Measurements from ENCODE around the gene OTOG. TPM values are rescaled to one million over a fixed set of nuclear protein-coding genes. Genes with fewer than 3 reads are reported as not detected.

OTOG gene
- total RNA-seq, 1 experiment from 2014 or later: not detected

- no peak for DNase-seq (ENCODE audit: low read depth)
Observed at GRCh38 chr11:17559341-17560087, 12.5 kb downstream of the OTOG start.

GRCh38 chr11:17560281-17561110 lies 13.4 kb downstream of the OTOG start:
- DNase-seq (ENCODE audit: low read depth): no peak

GRCh38 chr11:17561111-17561415 lies 14.0 kb downstream of the OTOG start:
- DNase-seq (ENCODE audit: low read depth): no peak

- no peak for DNase-seq (ENCODE audit: low read depth)
Observed at GRCh38 chr11:17561526-17561925, 14.5 kb downstream of the OTOG start.

- peak; percentile 30 for DNase-seq (ENCODE audit: low read depth)
Observed at GRCh38 chr11:17563231-17563646, 16.2 kb downstream of the OTOG start.

- no peak for DNase-seq (ENCODE audit: low read depth)
Observed at GRCh38 chr11:17563961-17564686, 17.1 kb downstream of the OTOG start.

- peak; percentile 12 for DNase-seq (ENCODE audit: low read depth)
Observed at GRCh38 chr11:17564687-17565042, 17.6 kb downstream of the OTOG start.

GRCh38 chr11:17568944-17569343 lies 21.9 kb downstream of the OTOG start:
- DNase-seq (ENCODE audit: low read depth): no peak

GRCh38 chr11:17570034-17570433 lies 23.0 kb downstream of the OTOG start:
- DNase-seq (ENCODE audit: low read depth): no peak

GRCh38 chr11:17571431-17572358 lies 24.6 kb downstream of the OTOG start:
- DNase-seq (ENCODE audit: low read depth): no peak

- no peak for DNase-seq (ENCODE audit: low read depth)
Observed at GRCh38 chr11:17572359-17572690, 25.3 kb downstream of the OTOG start.

GRCh38 chr11:17572791-17573460 lies 25.9 kb downstream of the OTOG start:
- no peak for DNase-seq (ENCODE audit: low read depth)

GRCh38 chr11:17573526-17573925 lies 26.5 kb downstream of the OTOG start:
- DNase-seq (ENCODE audit: low read depth): no peak

- DNase-seq (ENCODE audit: low read depth): no peak
Observed at GRCh38 chr11:17574141-17575091, 27.4 kb downstream of the OTOG start.

- no peak for DNase-seq (ENCODE audit: low read depth)
Observed at GRCh38 chr11:17575431-17576425, 28.7 kb downstream of the OTOG start.

GRCh38 chr11:17578296-17578695 lies 31.2 kb downstream of the OTOG start:
- no peak for DNase-seq (ENCODE audit: low read depth)

GRCh38 chr11:17578958-17579357 lies 31.9 kb downstream of the OTOG start:
- no peak for DNase-seq (ENCODE audit: low read depth)

GRCh38 chr11:17579451-17579850 lies 32.4 kb downstream of the OTOG start:
- DNase-seq (ENCODE audit: low read depth): no peak
